A549 (cell line): Measurements from ENCODE around the gene RNF220. TPM values are rescaled to one million over a fixed set of nuclear protein-coding genes. Genes with fewer than 3 reads are reported as not detected.

ENCODE experiments used
- ATAC-seq, 2 experiments: fragments of 200-7000 bp in 1 of 2; fragments of >200 bp in 1 of 2; cut with Nextera tagmentation in 1 of 2; cut with Tn5 transposase in 1 of 2; 3 replicates each; pipeline versions ENCODE4 v1.8.0 to v1.9.1; 2018 to 2020; ENCODE audit warnings: mild to moderate bottlenecking in 1 of 2, moderate library complexity in 1 of 2
- CTCF ChIA-PET: fragments of 300-600 bp; sonication (Branson Sonifier 250); formaldehyde crosslinking; extraction: SDS; loops from one replicate; lab custom pipeline; 2021; ENCODE audit warnings: antibody characterized with exemption, inconsistent platforms; lab: Yijun Ruan, JAX
- POLR2A ChIA-PET: fragments of 350-600 bp; formaldehyde crosslinking; extraction: SDS; loops from one replicate; lab custom pipeline; 2021; ENCODE audit warnings: antibody characterized with exemption, inconsistent platforms; lab: Yijun Ruan, JAX
- DNase-seq, 2 experiments: peaks; one replicate each; pipeline versions ENCODE4 v3.0.0 to v3.0.0-alpha.2; 2011 to 2016; ENCODE audit warnings: low read depth in 1 of 2, low spot score in 1 of 2
- FAIRE-seq: peaks from 2 replicates; lab custom pipeline; 2011; peaks lifted over from hg19 to GRCh38; lab: Jason Lieb, UNC
- H3K27ac ChIP-seq, 2 experiments: fragments of >200 bp; sonication (Bioruptor Twin); formaldehyde crosslinking; 3 replicates each; pipeline ENCODE4 v1.5.1; 2016 to 2017
- H3K4me1 ChIP-seq: fragments of >200 bp; sonication (Bioruptor Twin); formaldehyde crosslinking; 3 replicates; pipeline ENCODE4 v1.6.1; 2016
- H3K4me2 ChIP-seq: fragments of >200 bp; sonication (Bioruptor Twin); formaldehyde crosslinking; 3 replicates; pipeline ENCODE4 v1.6.1; 2016
- H3K4me3 ChIP-seq: fragments of >200 bp; sonication (Bioruptor Twin); formaldehyde crosslinking; 3 replicates; pipeline ENCODE4 v1.5.1; 2016
- H3K9me3 ChIP-seq: fragments of >200 bp; sonication (Bioruptor Twin); formaldehyde crosslinking; 3 replicates; pipeline ENCODE4 v1.6.1; 2016
- BHLHE40 ChIP-seq: IDR thresholded peaks from 2 replicates; pipeline ENCODE4 v1.6.1; 2012; ENCODE audit warnings: low read depth, low read length, inconsistent platforms
- CEBPB ChIP-seq, 2 experiments: fragments of >200 bp in 1 of 2; sonication (Bioruptor Twin) in 1 of 2; formaldehyde crosslinking in 1 of 2; IDR thresholded peaks; 2 replicates each; pipeline ENCODE4 v1.6.1; 2012 to 2016
- EHF ChIP-seq: fragments of 250-450 bp; sonication (Bioruptor Pico); IDR thresholded peaks from 2 replicates; pipeline ENCODE4 v1.5.0; 2020; ENCODE audit warnings: mild to moderate bottlenecking
- FOSB ChIP-seq: fragments of 250-450 bp; sonication (Bioruptor Pico); IDR thresholded peaks from 2 replicates; pipeline ENCODE4 v1.5.0; 2020; ENCODE audit warnings: mild to moderate bottlenecking, moderate library complexity
- HEYL ChIP-seq: fragments of 250-450 bp; sonication (Bioruptor Pico); IDR thresholded peaks from 2 replicates; pipeline ENCODE4 v1.8.0; 2021; ENCODE audit warnings: mild to moderate bottlenecking, moderate library complexity
- HOXA7 ChIP-seq: fragments of 250-450 bp; sonication (Bioruptor Pico); IDR thresholded peaks from 2 replicates; pipeline ENCODE4 v1.5.0; 2020; ENCODE audit warnings: mild to moderate bottlenecking, moderate library complexity
- JUN ChIP-seq, 2 experiments: fragments of >200 bp; sonication (Bioruptor Twin); formaldehyde crosslinking; IDR thresholded peaks; 2 replicates in 1 of 2; 3 replicates in 1 of 2; pipeline ENCODE4 v1.6.1; 2016 to 2017
- JUNB ChIP-seq: fragments of >200 bp; sonication (Bioruptor Twin); formaldehyde crosslinking; IDR thresholded peaks from 2 replicates; pipeline ENCODE4 v1.6.1; 2016
- MAFK ChIP-seq: fragments of 450-650 bp; IDR thresholded peaks from 2 replicates; pipeline ENCODE4 v1.6.1; 2014; ENCODE audit not compliant: partially characterized antibody
- MYC ChIP-seq: IDR thresholded peaks from 2 replicates; pipeline ENCODE4 v1.6.1; 2012; ENCODE audit warnings: mild to moderate bottlenecking, inconsistent platforms, low read length, improper control_type of control experiment, borderline replicate concordance
- NR3C1 ChIP-seq: fragments of >200 bp; sonication (Bioruptor Twin); formaldehyde crosslinking; IDR thresholded peaks from 3 replicates; pipeline ENCODE4 v1.6.1; 2017
- POLR2A ChIP-seq: IDR thresholded peaks from 2 replicates; pipeline ENCODE4 v1.6.1; 2012; ENCODE audit warnings: mild to moderate bottlenecking, low read length
- RAD21 ChIP-seq, 2 experiments: fragments of >200 bp in 1 of 2; sonication (Bioruptor Twin) in 1 of 2; formaldehyde crosslinking in 1 of 2; IDR thresholded peaks in 1 of 2; conservative IDR thresholded peaks in 1 of 2; 2 replicates in 1 of 2; 3 replicates in 1 of 2; pipeline ENCODE4 v1.6.1; 2012 to 2018; ENCODE audit warnings: inconsistent platforms in 1 of 2
- RARB ChIP-seq: fragments of 250-450 bp; sonication (Bioruptor Pico); IDR thresholded peaks from 2 replicates; pipeline ENCODE4 v1.8.0; 2021; ENCODE audit warnings: mild to moderate bottlenecking, moderate library complexity
- RCOR1 ChIP-seq: fragments of 150-350 bp; IDR thresholded peaks from 2 replicates; pipeline ENCODE4 v1.6.1; 2014; ENCODE audit warnings: antibody characterized with exemption, low read length, low read depth
- RFX5 ChIP-seq: fragments of 450-650 bp; IDR thresholded peaks from 2 replicates; pipeline ENCODE4 v1.7.1; 2014; ENCODE audit warnings: antibody characterized with exemption, mild to moderate bottlenecking, moderate library complexity
- SMC3 ChIP-seq: fragments of >200 bp; sonication (Bioruptor Twin); formaldehyde crosslinking; IDR thresholded peaks from 3 replicates; pipeline ENCODE4 v1.6.1; 2018; ENCODE audit warnings: inconsistent platforms
- SREBF2 ChIP-seq: fragments of 450-650 bp; IDR thresholded peaks from 2 replicates; pipeline ENCODE4 v1.6.1; 2014; ENCODE audit warnings: mild to moderate bottlenecking, moderate library complexity
- TFCP2L1 ChIP-seq: fragments of 250-450 bp; sonication (Bioruptor Pico); IDR thresholded peaks from 2 replicates; pipeline ENCODE4 v1.5.0; 2021; ENCODE audit warnings: mild to moderate bottlenecking
- ZNF302 ChIP-seq: fragments of 250-450 bp; sonication (Bioruptor Pico); IDR thresholded peaks from 2 replicates; pipeline ENCODE4 v1.9.0; 2021; ENCODE audit warnings: inconsistent platforms, mild to moderate bottlenecking, moderate library complexity
- ZSCAN20 ChIP-seq: fragments of 250-450 bp; sonication (Bioruptor Pico); IDR thresholded peaks from 2 replicates; pipeline ENCODE4 v1.8.0; 2022; ENCODE audit warnings: mild to moderate bottlenecking, moderate library complexity
- WGBS: methylation state at CpG from one replicate; pipeline ENCODE4 v1.1.6; 2017; ENCODE audit errors: missing lambda C conversion rate; 5-methylcytosine and 5-hydroxymethylcytosine counted together
- polyA plus RNA-seq, 4 experiments: library from polyadenylated mRNA; depleted of rRNA in 3 of 4; stranded (reverse); fragments of >200 nt; fragmentation: RNase III in 1 of 4; extraction: RNeasy Plus Mini Kit Qiagen cat#74134 plus additional on column Dnase treatment in 1 of 4; gene quantifications; 2 replicates in 3 of 4; 3 replicates in 1 of 4; pipeline ENCODE4 v1.2.3, GENCODE V29; 2011 to 2017
- TF ChIP-seq, protein P1 (sequence below): IDR thresholded peaks from 2 replicates; pipeline ENCODE4 v1.6.1; 2012
- TF ChIP-seq, protein P2 (sequence below): IDR thresholded peaks from 2 replicates; pipeline ENCODE4 v1.6.1; 2012
- TF ChIP-seq, protein P3 (sequence below): fragments of 250-450 bp; sonication (Bioruptor Pico); IDR thresholded peaks from 2 replicates; pipeline ENCODE4 v1.5.0; 2021; ENCODE audit warnings: mild to moderate bottlenecking, moderate library complexity, borderline replicate concordance
- TF ChIP-seq, protein P4 (sequence below): IDR thresholded peaks from 2 replicates; pipeline ENCODE4 v1.6.1; 2012; ENCODE audit warnings: low read depth, borderline replicate concordance
- TF ChIP-seq, protein P5 (sequence below): fragments of >200 bp; sonication (Bioruptor Twin); formaldehyde crosslinking; IDR thresholded peaks from 3 replicates; pipeline ENCODE4 v1.5.1; 2016

RNF220 gene
- polyA plus RNA-seq, 2 of the 4 experiments (the other 2 are of a cell fraction): 53.4 to 54.5 TPM

DNA sequence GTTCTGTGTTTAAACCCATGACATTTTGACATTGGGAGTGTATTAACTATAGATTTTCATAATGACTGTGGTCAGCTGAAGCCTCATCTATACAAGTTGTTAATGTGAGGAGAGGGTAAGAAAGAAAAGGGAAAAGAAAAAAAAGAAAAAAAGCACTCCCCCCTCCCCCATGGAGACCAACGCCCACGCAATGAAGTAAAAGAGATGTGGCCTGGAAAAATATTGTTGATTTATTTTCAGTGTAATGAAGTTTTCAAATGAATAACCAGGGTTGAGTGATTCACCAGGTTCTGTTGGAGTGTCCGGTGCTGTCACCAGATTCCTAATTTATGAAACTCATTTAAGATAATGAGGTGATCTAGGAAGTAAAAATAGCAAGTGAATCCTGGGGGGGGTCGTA lies 4.7 kb downstream of the RNF220 start:
- FAIRE-seq (no peak), DNase-seq (no peak), ATAC-seq (no peak)
- POLR2A ChIA-PET: no interaction called here
- Histone ChIP-seq H3K9me3 (no peaks in the 10 kb centered on the region), H3K4me2 (no peak overlapping the region), H3K4me1 (peaks cover under 1% of the 10 kb centered on the region; the same call in 1 of the 3 replicates), H3K4me3 (no peak overlapping the region), H3K27ac (no peak overlapping the region)
- WGBS: 58% methylated on average over 4 of the region's 4 CpGs
- TF ChIP-seq HEYL (CRISPR knock-in tag): no peak
- TF ChIP-seq RAD21 (conservative IDR thresholded peaks at IDR 0.05 in 1 of 2, IDR thresholded peaks at IDR 0.05 in 1 of 2): no peak
- TF ChIP-seq MAFK: no peak
- no peak for TF ChIP-seq JUNB
- no peak for TF ChIP-seq RARB (CRISPR knock-in tag)
- TF ChIP-seq RFX5: no peak
- no peak for TF ChIP-seq ZSCAN20 (CRISPR knock-in tag)
- TF ChIP-seq, protein P1, sequence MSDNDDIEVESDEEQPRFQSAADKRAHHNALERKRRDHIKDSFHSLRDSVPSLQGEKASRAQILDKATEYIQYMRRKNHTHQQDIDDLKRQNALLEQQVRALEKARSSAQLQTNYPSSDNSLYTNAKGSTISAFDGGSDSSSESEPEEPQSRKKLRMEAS: no peak
- no peak for TF ChIP-seq RCOR1
- TF ChIP-seq POLR2A: no peak
- TF ChIP-seq, protein P2, sequence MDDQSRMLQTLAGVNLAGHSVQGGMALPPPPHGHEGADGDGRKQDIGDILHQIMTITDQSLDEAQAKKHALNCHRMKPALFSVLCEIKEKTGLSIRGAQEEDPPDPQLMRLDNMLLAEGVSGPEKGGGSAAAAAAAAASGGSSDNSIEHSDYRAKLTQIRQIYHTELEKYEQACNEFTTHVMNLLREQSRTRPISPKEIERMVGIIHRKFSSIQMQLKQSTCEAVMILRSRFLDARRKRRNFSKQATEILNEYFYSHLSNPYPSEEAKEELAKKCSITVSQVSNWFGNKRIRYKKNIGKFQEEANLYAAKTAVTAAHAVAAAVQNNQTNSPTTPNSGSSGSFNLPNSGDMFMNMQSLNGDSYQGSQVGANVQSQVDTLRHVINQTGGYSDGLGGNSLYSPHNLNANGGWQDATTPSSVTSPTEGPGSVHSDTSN: no peak
- CTCF ChIA-PET: no interaction called here

DNA sequence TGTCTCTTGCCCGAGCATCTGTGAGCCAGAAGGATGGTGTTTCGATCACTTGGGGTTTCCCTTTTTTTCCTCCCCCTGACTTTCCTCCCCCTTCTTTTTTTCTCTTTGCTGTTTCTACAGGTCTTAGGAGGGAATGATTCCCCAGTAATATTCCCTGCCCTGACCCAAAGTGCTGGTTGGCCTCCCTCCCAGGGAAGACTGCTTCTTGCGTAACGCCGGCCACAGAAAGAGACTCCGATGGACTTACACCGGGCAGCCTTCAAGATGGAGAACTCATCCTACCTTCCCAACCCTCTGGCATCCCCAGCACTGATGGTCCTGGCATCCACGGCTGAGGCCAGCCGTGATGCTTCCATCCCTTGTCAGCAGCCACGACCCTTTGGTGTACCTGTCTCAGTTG lies 6.8 kb downstream of the RNF220 start:
- ChIA-PET CTCF (no interaction called here), POLR2A (no interaction called here)
- ATAC-seq: no peak
- H3K4me3 ChIP-seq: no peak overlapping the region
- no peak overlapping the region for H3K4me2 ChIP-seq
- TF ChIP-seq MYC (no peak), HOXA7 (no peak), EHF (CRISPR knock-in tag) (no peak), BHLHE40 (no peak), CEBPB (IDR thresholded peaks at IDR 0.05) (0 out of 4 replicates have a peak, but pooled peaks of 1 of the 2 experiments have one; percentile 20)
- TF ChIP-seq, protein P3, sequence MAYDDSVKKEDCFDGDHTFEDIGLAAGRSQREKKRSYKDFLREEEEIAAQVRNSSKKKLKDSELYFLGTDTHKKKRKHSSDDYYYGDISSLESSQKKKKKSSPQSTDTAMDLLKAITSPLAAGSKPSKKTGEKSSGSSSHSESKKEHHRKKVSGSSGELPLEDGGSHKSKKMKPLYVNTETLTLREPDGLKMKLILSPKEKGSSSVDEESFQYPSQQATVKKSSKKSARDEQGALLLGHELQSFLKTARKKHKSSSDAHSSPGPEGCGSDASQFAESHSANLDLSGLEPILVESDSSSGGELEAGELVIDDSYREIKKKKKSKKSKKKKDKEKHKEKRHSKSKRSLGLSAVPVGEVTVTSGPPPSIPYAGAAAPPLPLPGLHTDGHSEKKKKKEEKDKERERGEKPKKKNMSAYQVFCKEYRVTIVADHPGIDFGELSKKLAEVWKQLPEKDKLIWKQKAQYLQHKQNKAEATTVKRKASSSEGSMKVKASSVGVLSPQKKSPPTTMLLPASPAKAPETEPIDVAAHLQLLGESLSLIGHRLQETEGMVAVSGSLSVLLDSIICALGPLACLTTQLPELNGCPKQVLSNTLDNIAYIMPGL: no peak
- TF ChIP-seq, protein P1: no peak
- no peak for FAIRE-seq
- DNase-seq: no peak
- 91% methylated on average over 10 of the region's 10 CpGs for WGBS
- H3K27ac ChIP-seq: no peak overlapping the region
- no peaks in the 10 kb centered on the region for H3K9me3 ChIP-seq
- H3K4me1 ChIP-seq: no peaks in the 10 kb centered on the region

DNA sequence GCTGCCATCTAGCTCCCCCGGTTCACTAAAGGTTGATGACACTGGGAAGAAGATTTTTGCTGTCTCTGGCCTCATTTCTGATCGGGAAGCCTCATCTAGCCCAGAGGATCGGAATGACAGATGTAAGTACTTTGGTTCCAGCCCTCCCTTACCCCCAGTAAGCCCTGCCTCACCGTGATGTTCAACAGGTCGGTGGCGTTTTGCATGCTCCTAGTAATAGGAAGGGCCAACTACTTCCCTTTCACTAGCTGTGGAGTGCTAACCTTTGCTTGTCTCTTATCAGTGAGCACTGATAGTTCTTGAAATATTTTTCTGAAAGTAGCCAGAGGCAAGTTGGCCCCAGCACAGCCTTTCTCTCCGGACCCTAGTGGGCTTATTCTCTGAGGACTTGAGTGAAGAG lies 7.5 kb downstream of the RNF220 start:
- Histone ChIP-seq H3K4me2 (no peak overlapping the region), H3K27ac (no peak overlapping the region)
- DNase-seq: no peak
- WGBS: 69% methylated on average over 7 of the region's 7 CpGs
- TF ChIP-seq FOSB (CRISPR knock-in tag) (no peak), TFCP2L1 (CRISPR knock-in tag) (no peak), SREBF2 (no peak), SMC3 (no peak), JUNB (no peak), JUN (IDR thresholded peaks at IDR 0.05) (no peak), HEYL (CRISPR knock-in tag) (no peak), NR3C1 (no peak), ZNF302 (CRISPR knock-in tag) (no peak), MYC (no peak)
- TF ChIP-seq, protein P4, sequence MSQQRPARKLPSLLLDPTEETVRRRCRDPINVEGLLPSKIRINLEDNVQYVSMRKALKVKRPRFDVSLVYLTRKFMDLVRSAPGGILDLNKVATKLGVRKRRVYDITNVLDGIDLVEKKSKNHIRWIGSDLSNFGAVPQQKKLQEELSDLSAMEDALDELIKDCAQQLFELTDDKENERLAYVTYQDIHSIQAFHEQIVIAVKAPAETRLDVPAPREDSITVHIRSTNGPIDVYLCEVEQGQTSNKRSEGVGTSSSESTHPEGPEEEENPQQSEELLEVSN: no peak
- TF ChIP-seq, protein P5, sequence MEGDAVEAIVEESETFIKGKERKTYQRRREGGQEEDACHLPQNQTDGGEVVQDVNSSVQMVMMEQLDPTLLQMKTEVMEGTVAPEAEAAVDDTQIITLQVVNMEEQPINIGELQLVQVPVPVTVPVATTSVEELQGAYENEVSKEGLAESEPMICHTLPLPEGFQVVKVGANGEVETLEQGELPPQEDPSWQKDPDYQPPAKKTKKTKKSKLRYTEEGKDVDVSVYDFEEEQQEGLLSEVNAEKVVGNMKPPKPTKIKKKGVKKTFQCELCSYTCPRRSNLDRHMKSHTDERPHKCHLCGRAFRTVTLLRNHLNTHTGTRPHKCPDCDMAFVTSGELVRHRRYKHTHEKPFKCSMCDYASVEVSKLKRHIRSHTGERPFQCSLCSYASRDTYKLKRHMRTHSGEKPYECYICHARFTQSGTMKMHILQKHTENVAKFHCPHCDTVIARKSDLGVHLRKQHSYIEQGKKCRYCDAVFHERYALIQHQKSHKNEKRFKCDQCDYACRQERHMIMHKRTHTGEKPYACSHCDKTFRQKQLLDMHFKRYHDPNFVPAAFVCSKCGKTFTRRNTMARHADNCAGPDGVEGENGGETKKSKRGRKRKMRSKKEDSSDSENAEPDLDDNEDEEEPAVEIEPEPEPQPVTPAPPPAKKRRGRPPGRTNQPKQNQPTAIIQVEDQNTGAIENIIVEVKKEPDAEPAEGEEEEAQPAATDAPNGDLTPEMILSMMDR: no peak
- TF ChIP-seq, protein P2: no peak
- TF ChIP-seq, all 56 proteins: peak for 0
- Histone ChIP-seq H3K4me1 (no peaks in the 10 kb centered on the region), H3K9me3 (no peaks in the 10 kb centered on the region), H3K4me3 (no peak overlapping the region)
- CTCF ChIA-PET: no interaction called here
- POLR2A ChIA-PET: no interaction called here
- no peak for FAIRE-seq
- ATAC-seq: no peak
